Suprapubic skin (tissue), 4 donors: ENCODE measurements around the gene LCE2D. TPM values are rescaled to one million over a fixed set of nuclear protein-coding genes. Genes with fewer than 3 reads are reported as not detected.

Experiments used
- DNase-seq, 2 donors: peaks; one replicate each; pipeline ENCODE4 v3.0.0-alpha.2; 2019; ENCODE audit warnings: low spot score in 2 of 2
- H3K27ac ChIP-seq: fragments of 200-600 bp; sonication (generic); one replicate; pipeline ENCODE4 v1.5.1; 2019
- H3K27me3 ChIP-seq: fragments of 200-600 bp; sonication (generic); one replicate; pipeline ENCODE4 v1.5.1; 2019
- H3K36me3 ChIP-seq: fragments of 200-600 bp; sonication (generic); one replicate; pipeline ENCODE4 v1.5.1; 2019
- H3K4me1 ChIP-seq: fragments of 200-600 bp; sonication (generic); one replicate; pipeline ENCODE4 v1.5.1; 2019
- H3K4me3 ChIP-seq: fragments of 200-600 bp; sonication (generic); one replicate; pipeline ENCODE4 v1.5.1; 2019; ENCODE audit warnings: mild to moderate bottlenecking
- H3K9me3 ChIP-seq: fragments of 200-600 bp; sonication (generic); one replicate; pipeline ENCODE4 v1.5.1; 2019
- CTCF ChIP-seq, 2 donors: fragments of 200-600 bp in 1 of 2; fragments of 450-650 bp in 1 of 2; sonication (generic) in 1 of 2; IDR thresholded peaks; one replicate each; pipeline ENCODE4 v1.5.1; 2016 to 2019; ENCODE audit warnings: antibody characterized with exemption in 2 of 2, mild to moderate bottlenecking in 1 of 2, moderate library complexity in 1 of 2
- EP300 ChIP-seq: sonication (generic); formaldehyde crosslinking; IDR thresholded peaks from one replicate; pipeline ENCODE4 v1.6.1; 2017; ENCODE audit warnings: antibody characterized with exemption
- POLR2A ChIP-seq, 2 donors: fragments of 450-650 bp; IDR thresholded peaks; one replicate each; pipeline ENCODE4 v1.6.1; 2017; ENCODE audit warnings: antibody characterized with exemption in 2 of 2, mild to moderate bottlenecking in 2 of 2, moderate library complexity in 2 of 2
- POLR2AphosphoS5 ChIP-seq, 3 donors: sonication (generic); formaldehyde crosslinking; IDR thresholded peaks; one replicate each; pipeline ENCODE4 v1.6.1; 2017; ENCODE audit warnings: antibody characterized with exemption in 3 of 3
- WGBS: methylation state at CpG from one replicate; pipeline ENCODE4 v1.1.5; 2018; 5-methylcytosine and 5-hydroxymethylcytosine counted together
- total RNA-seq, 4 donors: library from RNA; depleted of rRNA; stranded (reverse); fragments of >200 nt; gene quantifications; one replicate each; pipeline ENCODE4 v1.1.0, GENCODE V29; 2016

Gene LCE2D
- total RNA-seq, 4 donors from 2014 or later: 11.8 to 304 (median 222) TPM

- no peak for DNase-seq
- WGBS: 40% methylated on average over 1 of the region's 1 CpG
- no peak overlapping the region for H3K4me3 ChIP-seq
- peaks cover 3% of the 10 kb centered on the region for H3K4me1 ChIP-seq
- no peaks in the 10 kb centered on the region for H3K36me3 ChIP-seq
- peaks cover 6% of the 10 kb centered on the region for H3K9me3 ChIP-seq
- H3K27me3 ChIP-seq: peaks cover 7% of the 10 kb centered on the region
- H3K27ac ChIP-seq: no peak overlapping the region
- no peak for TF ChIP-seq CTCF (IDR thresholded peaks at IDR 0.05)
- no peak for TF ChIP-seq POLR2AphosphoS5 (IDR thresholded peaks at IDR 0.05)
- TF ChIP-seq EP300: no peak
These were observed 36.4 kb upstream of the LCE2D start for GRCh38 chr1:152626744-152627143.

GRCh38 chr1:152630596-152630995, 32.6 kb upstream of the LCE2D start:
- H3K27ac ChIP-seq: no peak overlapping the region
- DNase-seq: no peak
- H3K9me3 ChIP-seq: peaks cover 6% of the 10 kb centered on the region
- H3K36me3 ChIP-seq: no peaks in the 10 kb centered on the region
- TF ChIP-seq EP300 (no peak), POLR2A (IDR thresholded peaks at IDR 0.05) (no peak), CTCF (IDR thresholded peaks at IDR 0.05) (no peak), POLR2AphosphoS5 (IDR thresholded peaks at IDR 0.05) (no peak)
- WGBS: 90% methylated on average over 2 of the region's 3 CpGs
- no peaks in the 10 kb centered on the region for H3K27me3 ChIP-seq
- H3K4me3 ChIP-seq: no peak overlapping the region
- peaks cover 3% of the 10 kb centered on the region for H3K4me1 ChIP-seq

- TF ChIP-seq EP300: no peak
- TF ChIP-seq CTCF (IDR thresholded peaks at IDR 0.05): no peak
- TF ChIP-seq POLR2A (IDR thresholded peaks at IDR 0.05): no peak
- TF ChIP-seq POLR2AphosphoS5 (IDR thresholded peaks at IDR 0.05): no peak
- Histone ChIP-seq H3K9me3 (no peaks in the 10 kb centered on the region), H3K4me3 (no peak overlapping the region), H3K27me3 (peaks cover 4% of the 10 kb centered on the region), H3K4me1 (no peaks in the 10 kb centered on the region), H3K27ac (no peak overlapping the region), H3K36me3 (no peaks in the 10 kb centered on the region)
- 71% methylated on average over 1 of the region's 1 CpG for WGBS
- DNase-seq: no peak
These were observed 22.8 kb upstream of the LCE2D start for GRCh38 chr1:152640351-152640750.

GRCh38 chr1:152643945-152644344, 19.2 kb upstream of the LCE2D start:
- Histone ChIP-seq H3K27ac (no peak overlapping the region), H3K9me3 (no peaks in the 10 kb centered on the region), H3K36me3 (no peaks in the 10 kb centered on the region), H3K27me3 (peaks cover 4% of the 10 kb centered on the region), H3K4me1 (no peaks in the 10 kb centered on the region), H3K4me3 (no peak overlapping the region)
- no peak for TF ChIP-seq POLR2A (IDR thresholded peaks at IDR 0.05)
- no peak for TF ChIP-seq EP300
- TF ChIP-seq CTCF (IDR thresholded peaks at IDR 0.05): no peak
- no peak for TF ChIP-seq POLR2AphosphoS5 (IDR thresholded peaks at IDR 0.05)
- DNase-seq: no peak
- 58% methylated on average over 3 of the region's 3 CpGs for WGBS

- peaks cover 4% of the 10 kb centered on the region for H3K27me3 ChIP-seq
- H3K27ac ChIP-seq: no peak overlapping the region
- no peak for DNase-seq
- H3K36me3 ChIP-seq: no peaks in the 10 kb centered on the region
- TF ChIP-seq CTCF (IDR thresholded peaks at IDR 0.05): no peak
- no peak for TF ChIP-seq EP300
- TF ChIP-seq POLR2A (IDR thresholded peaks at IDR 0.05): no peak
- no peak for TF ChIP-seq POLR2AphosphoS5 (IDR thresholded peaks at IDR 0.05)
- H3K4me3 ChIP-seq: no peak overlapping the region
- no peaks in the 10 kb centered on the region for H3K4me1 ChIP-seq
- H3K9me3 ChIP-seq: no peaks in the 10 kb centered on the region
- WGBS: 49% methylated on average over 3 of the region's 3 CpGs
These were observed 18.0 kb upstream of the LCE2D start for GRCh38 chr1:152645146-152645545.
